A549 (cell line): ENCODE data around the gene MACF1. TPM values are rescaled to one million over a fixed set of nuclear protein-coding genes. Genes with fewer than 3 reads are reported as not detected.

Source experiments
- ATAC-seq, 2 experiments: fragments of 200-7000 bp in 1 of 2; fragments of >200 bp in 1 of 2; cut with Nextera tagmentation in 1 of 2; cut with Tn5 transposase in 1 of 2; 3 replicates each; pipeline versions ENCODE4 v1.8.0 to v1.9.1; 2018 to 2020; ENCODE audit warnings: mild to moderate bottlenecking in 1 of 2, moderate library complexity in 1 of 2
- CTCF ChIA-PET: fragments of 300-600 bp; sonication (Branson Sonifier 250); formaldehyde crosslinking; extraction: SDS; loops from one replicate; lab custom pipeline; 2021; ENCODE audit warnings: antibody characterized with exemption, inconsistent platforms; lab: Yijun Ruan, JAX
- POLR2A ChIA-PET: fragments of 350-600 bp; formaldehyde crosslinking; extraction: SDS; loops from one replicate; lab custom pipeline; 2021; ENCODE audit warnings: antibody characterized with exemption, inconsistent platforms; lab: Yijun Ruan, JAX
- DNase-seq, 2 experiments: peaks; one replicate each; pipeline versions ENCODE4 v3.0.0 to v3.0.0-alpha.2; 2011 to 2016; ENCODE audit warnings: low read depth in 1 of 2, low spot score in 1 of 2
- FAIRE-seq: peaks from 2 replicates; lab custom pipeline; 2011; peaks lifted over from hg19 to GRCh38; lab: Jason Lieb, UNC
- H3K27ac ChIP-seq, 2 experiments: fragments of >200 bp; sonication (Bioruptor Twin); formaldehyde crosslinking; 3 replicates each; pipeline ENCODE4 v1.5.1; 2016 to 2017
- H3K4me1 ChIP-seq: fragments of >200 bp; sonication (Bioruptor Twin); formaldehyde crosslinking; 3 replicates; pipeline ENCODE4 v1.6.1; 2016
- H3K4me2 ChIP-seq: fragments of >200 bp; sonication (Bioruptor Twin); formaldehyde crosslinking; 3 replicates; pipeline ENCODE4 v1.6.1; 2016
- H3K4me3 ChIP-seq: fragments of >200 bp; sonication (Bioruptor Twin); formaldehyde crosslinking; 3 replicates; pipeline ENCODE4 v1.5.1; 2016
- H3K9me3 ChIP-seq: fragments of >200 bp; sonication (Bioruptor Twin); formaldehyde crosslinking; 3 replicates; pipeline ENCODE4 v1.6.1; 2016
- ATOH8 ChIP-seq: fragments of 250-450 bp; sonication (Bioruptor Pico); IDR thresholded peaks from 2 replicates; pipeline ENCODE4 v1.5.0; 2020; ENCODE audit warnings: low read depth, mild to moderate bottlenecking, moderate library complexity
- BCL3 ChIP-seq: fragments of >200 bp; sonication (Bioruptor Twin); formaldehyde crosslinking; IDR thresholded peaks from 3 replicates; pipeline ENCODE4 v1.6.1; 2016
- CEBPB ChIP-seq, 2 experiments: fragments of >200 bp in 1 of 2; sonication (Bioruptor Twin) in 1 of 2; formaldehyde crosslinking in 1 of 2; IDR thresholded peaks; 2 replicates each; pipeline ENCODE4 v1.6.1; 2012 to 2016
- ELK1 ChIP-seq: fragments of 150-350 bp; IDR thresholded peaks from 2 replicates; pipeline ENCODE4 v1.6.1; 2014; ENCODE audit warnings: low read depth, mild to moderate bottlenecking, low read length
- EP300 ChIP-seq, 2 experiments: fragments of >200 bp; sonication (Bioruptor Twin); formaldehyde crosslinking; IDR thresholded peaks; 2 replicates in 1 of 2; 3 replicates in 1 of 2; pipeline ENCODE4 v1.6.1; 2016 to 2017
- ESRRA ChIP-seq: fragments of 150-350 bp; IDR thresholded peaks from 2 replicates; pipeline ENCODE4 v1.6.1; 2014; ENCODE audit warnings: mild to moderate bottlenecking, low read length, borderline replicate concordance
- FOXS1 ChIP-seq: fragments of 250-450 bp; sonication (Bioruptor Pico); IDR thresholded peaks from 2 replicates; pipeline ENCODE4 v1.5.0; 2020; ENCODE audit warnings: mild to moderate bottlenecking, moderate library complexity
- HDAC2 ChIP-seq: fragments of 200-600 bp; sonication (generic); IDR thresholded peaks from 2 replicates; pipeline ENCODE4 v1.6.1; 2016
- HEYL ChIP-seq: fragments of 250-450 bp; sonication (Bioruptor Pico); IDR thresholded peaks from 2 replicates; pipeline ENCODE4 v1.8.0; 2021; ENCODE audit warnings: mild to moderate bottlenecking, moderate library complexity
- HMGXB4 ChIP-seq: fragments of 250-450 bp; sonication (Bioruptor Pico); IDR thresholded peaks from 2 replicates; pipeline ENCODE4 v1.5.0; 2021; ENCODE audit warnings: mild to moderate bottlenecking, moderate library complexity, borderline replicate concordance
- HOXA7 ChIP-seq: fragments of 250-450 bp; sonication (Bioruptor Pico); IDR thresholded peaks from 2 replicates; pipeline ENCODE4 v1.5.0; 2020; ENCODE audit warnings: mild to moderate bottlenecking, moderate library complexity
- HOXB13 ChIP-seq: fragments of 250-450 bp; sonication (Bioruptor Pico); IDR thresholded peaks from 2 replicates; pipeline ENCODE4 v1.5.0; 2020; ENCODE audit warnings: low read depth, mild to moderate bottlenecking, moderate library complexity
- JUNB ChIP-seq: fragments of >200 bp; sonication (Bioruptor Twin); formaldehyde crosslinking; IDR thresholded peaks from 2 replicates; pipeline ENCODE4 v1.6.1; 2016
- KDM5A ChIP-seq: fragments of 200-600 bp; sonication (generic); IDR thresholded peaks from 2 replicates; pipeline ENCODE4 v1.6.1; 2016; ENCODE audit warnings: antibody characterized with exemption, mild to moderate bottlenecking
- MAZ ChIP-seq: fragments of 150-350 bp; IDR thresholded peaks from 2 replicates; pipeline ENCODE4 v1.6.1; 2014; ENCODE audit warnings: antibody characterized with exemption, low read depth, low read length, borderline replicate concordance
- NR3C1 ChIP-seq: fragments of >200 bp; sonication (Bioruptor Twin); formaldehyde crosslinking; IDR thresholded peaks from 3 replicates; pipeline ENCODE4 v1.6.1; 2017
- POLR2AphosphoS2 ChIP-seq: conservative IDR thresholded peaks from 2 replicates; pipeline ENCODE4 v1.6.1; 2012; ENCODE audit warnings: low read length, improper control_type of control experiment, inconsistent platforms
- RFX5 ChIP-seq: fragments of 450-650 bp; IDR thresholded peaks from 2 replicates; pipeline ENCODE4 v1.7.1; 2014; ENCODE audit warnings: antibody characterized with exemption, mild to moderate bottlenecking, moderate library complexity
- RNF2 ChIP-seq: fragments of 200-600 bp; sonication (generic); IDR thresholded peaks from 2 replicates; pipeline ENCODE4 v1.6.1; 2016; ENCODE audit warnings: low read depth, mild to moderate bottlenecking, antibody characterized with exemption, moderate library complexity, borderline replicate concordance
- SMC3 ChIP-seq: fragments of >200 bp; sonication (Bioruptor Twin); formaldehyde crosslinking; IDR thresholded peaks from 3 replicates; pipeline ENCODE4 v1.6.1; 2018; ENCODE audit warnings: inconsistent platforms
- SREBF2 ChIP-seq: fragments of 450-650 bp; IDR thresholded peaks from 2 replicates; pipeline ENCODE4 v1.6.1; 2014; ENCODE audit warnings: mild to moderate bottlenecking, moderate library complexity
- TP53 ChIP-seq: fragments of 250-450 bp; sonication (Bioruptor Pico); IDR thresholded peaks from 2 replicates; pipeline ENCODE4 v1.5.0; 2021; ENCODE audit warnings: mild to moderate bottlenecking, moderate library complexity
- WGBS: methylation state at CpG from one replicate; pipeline ENCODE4 v1.1.6; 2017; ENCODE audit errors: missing lambda C conversion rate; 5-methylcytosine and 5-hydroxymethylcytosine counted together
- polyA plus RNA-seq, 4 experiments: library from polyadenylated mRNA; depleted of rRNA in 3 of 4; stranded (reverse); fragments of >200 nt; fragmentation: RNase III in 1 of 4; extraction: RNeasy Plus Mini Kit Qiagen cat#74134 plus additional on column Dnase treatment in 1 of 4; gene quantifications; 2 replicates in 3 of 4; 3 replicates in 1 of 4; pipeline ENCODE4 v1.2.3, GENCODE V29; 2011 to 2017

Gene MACF1
- polyA plus RNA-seq, 2 of the 4 experiments (the other 2 are of a cell fraction), result 45.7 to 64.2 TPM

- TF ChIP-seq ATOH8 (CRISPR knock-in tag), result no peak
- TF ChIP-seq EP300 (IDR thresholded peaks at IDR 0.05), result no peak
- TF ChIP-seq CEBPB (IDR thresholded peaks at IDR 0.05), result no peak
- no peak for TF ChIP-seq KDM5A
- TF ChIP-seq POLR2AphosphoS2, result no peak
- TF ChIP-seq ELK1, result no peak
Measured at GRCh38 chr1:39478126-39478915, 273.8 kb downstream of the MACF1 start (continued).

GRCh38 chr1:39481289-39481688 lies 276.8 kb downstream of the MACF1 start:
- CTCF ChIA-PET, result interaction anchor here (1.1 kb wide), 2 partner anchors 9 to 33 kb away, joined by 3 read pairs; no protein-coding TSS in a partner anchor
- no peak for TF ChIP-seq ELK1
- no peak for TF ChIP-seq HMGXB4 (CRISPR knock-in tag)
- no peak for TF ChIP-seq JUNB
- TF ChIP-seq ATOH8 (CRISPR knock-in tag), result no peak
- no peak for TF ChIP-seq TP53 (CRISPR knock-in tag)
- TF ChIP-seq CEBPB (IDR thresholded peaks at IDR 0.05), result no peak
- no peak for TF ChIP-seq FOXS1
- TF ChIP-seq HOXA7 (CRISPR knock-in tag), result no peak
- TF ChIP-seq RNF2, result no peak
- no peak for TF ChIP-seq MAZ
- TF ChIP-seq SMC3, result no peak
- TF ChIP-seq ESRRA, result no peak
- TF ChIP-seq BCL3, result no peak
- TF ChIP-seq HDAC2, result no peak
- TF ChIP-seq HEYL (CRISPR knock-in tag), result no peak
- TF ChIP-seq RFX5, result no peak
- no peak for TF ChIP-seq NR3C1
- TF ChIP-seq SREBF2, result no peak
- no peak for TF ChIP-seq HOXB13 (CRISPR knock-in tag)
- FAIRE-seq (no peak), DNase-seq (no peak), ATAC-seq (no peak)
- no peaks in the 10 kb centered on the region for H3K4me1 ChIP-seq
- no peak overlapping the region for H3K27ac ChIP-seq
- H3K4me3 ChIP-seq, result no peak overlapping the region
- POLR2A ChIA-PET, result no interaction called here
- WGBS, result 90% methylated on average over 6 of the region's 6 CpGs
- no peaks in the 10 kb centered on the region for H3K9me3 ChIP-seq
- H3K4me2 ChIP-seq, result no peak overlapping the region
